ENCODE data around the gene PCGF1. TPM values are rescaled to one million over a fixed set of nuclear protein-coding genes. Genes with fewer than 3 reads are reported as not detected.

PCGF1 gene
- 6.6 TPM for total RNA-seq

DNA sequence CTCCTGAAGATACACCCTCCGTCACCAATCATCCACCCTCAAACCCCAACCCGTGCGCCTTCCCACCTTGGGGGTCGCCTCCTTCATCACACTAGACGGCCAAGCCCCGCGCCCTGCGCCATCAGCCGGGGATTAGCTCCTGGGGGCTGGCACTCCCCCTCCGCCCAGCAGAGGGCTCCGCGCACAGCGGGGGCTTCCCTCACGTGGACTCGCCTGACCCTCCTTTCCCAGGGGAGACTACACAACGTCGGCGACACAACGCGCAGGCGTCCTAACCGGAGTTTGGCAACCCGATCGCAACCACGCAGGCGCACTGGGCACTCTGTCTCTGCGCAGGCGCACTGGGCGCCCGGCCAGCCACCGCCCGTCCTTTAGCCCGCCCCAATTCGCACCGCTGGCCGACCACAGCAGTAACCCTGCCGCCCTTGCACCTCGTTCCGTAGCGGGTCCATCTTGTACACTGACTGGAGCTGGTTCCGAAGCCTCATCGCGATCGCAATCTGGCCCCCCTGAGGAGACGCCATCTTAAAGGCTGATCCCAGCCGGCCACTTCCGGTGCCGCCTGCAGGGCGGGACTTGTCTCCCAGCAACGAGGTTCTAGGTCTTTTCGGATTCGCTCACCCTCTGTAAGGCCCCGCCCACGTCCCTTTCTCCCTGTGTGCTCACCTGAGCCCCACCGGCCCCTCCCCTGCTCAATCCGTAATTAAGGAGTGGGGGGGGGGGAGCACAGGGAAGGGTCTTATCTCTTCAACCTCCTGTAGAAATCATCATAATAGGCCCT is at the start of gene PCGF1:
Gene PCGF1, minus strand, starts transcription at position 551 of the 781 bp plus-strand sequence. Its CDS starts 27 bp downstream, at position 524.

DNA sequence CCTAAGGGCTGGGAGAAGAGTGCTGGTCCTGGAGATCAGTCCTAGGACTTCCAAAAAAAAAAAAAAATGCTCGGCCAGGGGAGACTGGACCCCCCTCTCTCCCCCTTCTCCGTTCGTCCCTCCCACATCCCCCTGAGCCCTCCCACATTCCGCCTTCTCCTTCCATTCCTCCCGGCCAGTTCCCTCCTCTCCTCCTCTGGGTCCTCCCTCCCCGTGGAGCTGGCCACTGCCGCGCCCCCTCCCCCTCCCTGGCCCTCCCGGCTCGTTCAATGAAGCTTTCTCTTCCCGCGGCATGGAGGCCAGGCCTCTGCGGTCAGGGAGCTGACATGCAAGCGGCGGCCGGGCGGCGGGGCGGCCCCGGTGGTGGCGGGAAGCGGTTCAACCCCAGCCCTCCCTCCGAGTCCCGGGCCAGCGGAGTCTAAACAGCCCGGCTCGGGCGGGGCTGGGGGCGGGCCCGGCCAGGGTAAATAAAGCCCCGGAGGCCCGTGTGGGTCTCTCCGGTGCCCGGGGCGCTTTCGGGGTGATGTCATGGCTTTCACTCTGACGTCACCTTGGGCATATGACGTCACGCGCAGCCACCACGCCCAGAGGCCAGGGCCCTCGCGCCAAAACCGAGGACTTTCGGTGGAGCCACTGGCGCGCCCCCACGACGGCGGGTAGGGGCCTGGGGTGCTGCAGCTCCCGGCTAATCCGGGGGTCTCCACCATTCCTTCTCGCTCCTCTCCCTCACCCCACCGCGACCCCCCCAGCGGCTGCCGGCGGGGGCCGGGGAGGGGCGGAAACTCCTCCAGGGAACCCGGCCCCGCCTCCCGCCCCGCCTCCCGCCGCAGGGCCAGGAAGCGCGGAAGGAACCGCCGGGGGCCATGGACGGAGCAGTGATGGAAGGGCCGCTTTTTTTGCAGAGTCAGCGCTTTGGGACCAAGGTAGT is 46.7 kb upstream of the PCGF1 start, which contains the start of the genes DOK1 and LOXL3:
Gene DOK1, plus strand, starts transcription at position 829 of the 928 bp plus-strand sequence. Its CDS starts 35 bp downstream, at position 864.
Gene LOXL3, minus strand, starts transcription at position 51 of the 928 bp plus-strand sequence. CDS start 1,308 bp downstream, outside the sequence.

DNA sequence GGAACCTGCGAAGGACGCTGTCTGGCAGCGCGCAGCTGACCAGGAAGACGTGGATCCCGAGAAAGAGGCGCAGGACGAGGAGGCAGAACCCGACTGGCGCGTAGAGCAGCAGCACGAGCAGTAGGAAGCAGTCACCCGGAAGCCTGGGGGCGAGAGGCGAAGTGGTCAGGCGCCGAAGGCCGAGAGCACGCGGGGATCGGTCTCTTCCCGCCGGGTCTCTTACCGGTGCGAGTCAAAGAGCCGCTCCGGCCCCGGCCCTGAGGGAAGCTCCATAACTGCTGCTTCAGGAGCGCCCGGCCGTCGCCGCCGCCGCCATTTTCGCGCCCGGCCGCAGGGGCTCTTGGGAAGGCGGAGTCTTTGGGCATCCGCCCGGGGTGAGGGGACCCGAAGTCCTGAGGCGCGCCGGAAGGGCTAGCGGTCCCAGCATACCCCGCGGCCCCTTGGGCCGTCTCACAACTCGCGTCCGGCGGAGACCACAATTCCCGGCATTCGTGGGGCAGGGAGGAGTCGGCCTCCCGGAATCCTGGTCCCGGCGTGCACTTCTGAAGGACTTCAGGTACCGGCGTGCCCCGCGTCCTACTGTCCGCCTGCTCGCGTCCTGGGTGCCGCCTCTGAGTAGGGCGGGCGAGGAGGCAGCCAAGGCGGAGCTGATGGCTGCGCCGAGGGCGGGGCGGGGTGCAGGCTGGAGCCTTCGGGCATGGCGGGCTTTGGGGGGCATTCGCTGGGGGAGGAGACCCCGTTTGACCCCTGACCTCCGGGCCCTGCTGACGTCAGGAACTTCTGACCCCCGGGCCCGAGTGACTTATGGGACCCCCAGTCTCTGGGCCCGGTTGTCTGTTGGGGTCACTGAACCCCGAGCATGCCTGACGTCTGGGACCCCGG is 22.1 kb upstream of the PCGF1 start, which contains the start of the genes AUP1 and HTRA2:
Gene AUP1, minus strand, starts transcription at position 350 of the 882 bp plus-strand sequence. Its CDS starts 77 bp downstream, at position 273.
Gene HTRA2, plus strand, starts transcription at position 577 of the 882 bp plus-strand sequence. Its CDS starts 74 bp downstream, at position 651.

DNA sequence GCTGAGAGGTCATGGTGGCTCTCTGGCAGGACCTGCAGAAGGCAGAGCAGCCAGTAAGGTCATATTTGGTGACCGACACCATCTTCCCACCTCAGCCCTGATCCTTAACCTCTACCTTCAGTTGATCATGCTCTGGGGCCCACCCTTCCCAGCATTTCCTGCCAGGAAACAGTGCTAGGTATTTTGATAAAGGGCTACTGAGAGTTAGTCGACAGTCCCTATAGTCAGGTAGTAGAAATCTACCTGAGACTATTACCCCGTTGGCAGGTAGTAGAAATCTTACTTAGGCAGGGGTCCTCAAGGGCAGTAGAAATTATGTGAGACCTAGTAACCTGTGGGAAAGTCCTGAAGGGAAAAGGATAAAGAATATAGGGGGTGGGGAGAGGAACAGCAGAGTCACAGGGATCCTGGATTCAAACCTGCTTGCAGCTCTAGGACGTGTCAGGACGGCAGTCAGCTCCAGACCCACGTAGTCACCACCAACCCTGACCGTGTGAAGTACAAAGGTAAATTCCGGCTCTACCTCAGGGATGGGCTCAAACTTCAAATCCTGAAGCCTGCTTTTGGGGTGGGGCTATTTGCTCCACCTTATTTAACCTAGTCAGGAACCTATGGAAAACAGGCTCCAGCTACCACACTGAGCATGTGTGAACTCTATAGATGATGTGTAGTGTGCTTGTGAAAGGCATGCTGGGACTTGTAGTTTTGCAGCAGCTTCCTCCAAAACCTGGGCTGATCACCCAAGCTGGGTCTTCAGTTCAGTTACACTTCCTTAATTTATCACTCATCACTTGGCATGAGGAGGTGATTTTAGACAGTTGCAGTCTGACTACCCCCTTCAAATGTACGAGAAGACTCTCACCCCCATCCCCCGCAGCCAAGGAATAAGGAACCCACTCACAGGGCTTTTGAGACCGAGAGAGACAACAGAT is 18.5 kb upstream of the PCGF1 start, which contains the start of gene DQX1:
Gene DQX1, minus strand, starts transcription at position 515 of the 932 bp plus-strand sequence. Its CDS starts 502 bp downstream, at position 13.

DNA sequence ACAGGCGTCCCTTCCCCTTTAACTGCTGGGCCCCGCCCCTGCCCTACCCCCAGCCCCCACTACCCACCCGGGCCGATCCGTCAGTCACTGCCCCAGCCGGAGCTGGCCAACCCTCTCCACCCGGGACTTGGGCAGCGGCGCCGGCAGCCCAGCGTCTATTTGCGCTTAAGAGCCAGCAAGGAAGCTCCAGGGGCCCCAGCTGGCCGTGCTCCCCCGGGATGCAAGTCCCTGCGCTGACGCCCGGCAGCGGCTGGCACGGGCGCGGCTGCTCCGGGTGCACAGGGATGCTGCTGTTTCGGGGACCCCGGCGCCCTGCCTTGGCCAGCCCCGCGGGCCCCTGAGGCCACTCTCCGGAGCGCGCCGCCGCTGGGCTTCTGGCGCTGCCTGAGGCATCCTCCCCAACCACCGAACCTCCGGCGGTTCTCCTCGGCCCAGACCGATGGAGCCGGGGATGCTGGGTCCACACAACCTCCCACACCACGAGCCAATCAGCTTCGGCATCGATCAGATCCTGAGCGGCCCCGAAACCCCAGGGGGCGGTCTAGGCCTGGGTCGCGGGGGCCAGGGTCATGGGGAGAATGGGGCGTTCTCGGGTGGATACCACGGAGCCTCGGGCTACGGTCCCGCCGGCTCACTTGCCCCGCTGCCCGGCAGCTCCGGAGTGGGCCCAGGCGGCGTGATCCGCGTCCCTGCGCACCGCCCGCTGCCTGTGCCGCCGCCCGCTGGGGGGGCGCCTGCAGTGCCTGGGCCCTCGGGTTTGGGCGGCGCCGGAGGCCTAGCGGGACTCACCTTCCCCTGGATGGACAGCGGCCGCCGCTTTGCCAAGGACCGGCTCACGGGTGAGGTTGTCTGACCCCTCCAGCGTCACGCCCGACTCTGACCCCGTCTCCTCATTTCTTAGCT is 7.1 kb upstream of the PCGF1 start, which contains the start of gene TLX2:
Gene TLX2, plus strand, starts transcription at position 83 of the 903 bp plus-strand sequence. Its CDS starts 357 bp downstream, at position 440.

DNA sequence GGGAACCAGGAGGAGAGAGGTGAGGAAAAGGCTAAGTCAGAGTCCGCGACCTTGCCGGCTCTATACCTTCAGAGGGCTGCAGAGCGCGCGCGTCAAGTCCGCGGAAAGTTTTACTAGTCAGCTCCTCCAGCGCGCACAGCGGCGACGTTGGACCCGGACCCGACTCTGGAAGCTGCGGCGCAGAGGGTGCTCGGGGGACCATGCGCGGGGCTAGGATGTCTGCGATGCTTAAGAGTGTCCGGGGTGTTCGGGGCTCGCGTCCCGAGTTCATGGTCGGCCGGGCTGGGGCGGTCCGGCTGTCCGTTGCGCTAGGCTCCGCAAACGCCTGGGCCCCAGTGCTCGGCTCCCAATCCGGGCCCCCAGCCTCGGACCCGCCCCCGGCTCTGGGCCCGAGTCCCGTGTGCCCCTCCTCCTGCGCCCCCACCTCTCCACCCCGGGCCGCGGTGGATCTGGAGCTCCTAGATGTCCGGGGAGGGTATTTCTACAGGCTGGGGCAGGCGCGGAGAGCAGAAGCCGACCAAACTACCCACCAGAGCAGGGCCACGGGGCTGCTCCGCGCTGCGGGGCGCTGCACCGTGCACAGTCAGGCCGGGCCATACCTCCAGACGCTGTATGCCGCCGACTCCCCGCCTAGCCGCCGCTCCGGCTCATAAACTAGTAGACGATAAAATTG is 8.1 kb downstream of the PCGF1 start, which contains the start of gene LBX2:
Gene LBX2, minus strand, starts transcription at position 337 of the 673 bp plus-strand sequence. Its CDS starts 66 bp downstream, at position 271.

DNA sequence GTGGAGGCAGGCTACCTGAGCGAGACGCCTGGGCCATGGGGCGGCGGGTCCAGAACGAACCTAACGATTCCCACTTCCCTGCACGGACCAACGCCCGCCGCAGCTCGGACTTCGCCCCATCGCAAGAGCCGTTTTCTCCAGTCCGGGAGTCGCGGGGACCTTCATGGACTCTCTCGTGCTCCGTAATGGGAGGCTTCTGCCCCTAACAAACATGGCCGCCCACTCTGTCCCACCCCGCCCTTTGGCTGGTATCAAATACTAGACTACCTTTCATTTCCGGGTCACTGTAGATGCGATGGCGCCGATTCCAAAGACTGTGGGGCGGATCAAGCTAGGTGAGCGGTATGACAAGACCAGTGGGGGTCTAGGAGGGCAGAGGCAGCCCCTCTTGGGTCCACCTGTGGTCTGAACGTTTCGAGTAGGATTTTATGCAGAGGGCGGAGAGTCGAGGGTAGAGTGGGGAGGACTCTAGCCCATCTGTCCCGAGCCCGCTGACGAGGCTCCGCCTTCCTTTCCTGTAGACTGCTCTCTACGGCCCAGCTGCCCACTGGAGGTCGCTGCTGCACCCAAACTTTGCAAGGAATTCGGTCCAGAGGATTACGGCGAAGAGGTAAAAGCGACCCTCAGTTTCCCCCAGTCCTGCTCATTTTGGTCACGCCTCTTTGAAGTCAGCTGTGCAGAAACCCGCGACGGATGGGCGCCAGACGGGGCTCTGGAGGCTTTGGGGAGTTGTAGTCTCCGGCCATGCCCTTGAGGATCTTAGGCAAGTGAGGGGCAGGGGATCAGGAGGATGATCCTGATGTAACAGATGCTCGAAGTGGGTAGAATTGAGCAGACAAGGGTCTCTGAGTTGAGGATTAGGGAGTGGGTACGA is 24.5 kb downstream of the PCGF1 start, which contains the start of the genes CCDC142 and TTC31:
Gene CCDC142, minus strand, starts transcription at position 198 of the 874 bp plus-strand sequence. Its CDS starts 161 bp downstream, at position 37.
Gene TTC31, plus strand, starts transcription at position 281 of the 874 bp plus-strand sequence. Its CDS starts 15 bp downstream, at position 296.

DNA sequence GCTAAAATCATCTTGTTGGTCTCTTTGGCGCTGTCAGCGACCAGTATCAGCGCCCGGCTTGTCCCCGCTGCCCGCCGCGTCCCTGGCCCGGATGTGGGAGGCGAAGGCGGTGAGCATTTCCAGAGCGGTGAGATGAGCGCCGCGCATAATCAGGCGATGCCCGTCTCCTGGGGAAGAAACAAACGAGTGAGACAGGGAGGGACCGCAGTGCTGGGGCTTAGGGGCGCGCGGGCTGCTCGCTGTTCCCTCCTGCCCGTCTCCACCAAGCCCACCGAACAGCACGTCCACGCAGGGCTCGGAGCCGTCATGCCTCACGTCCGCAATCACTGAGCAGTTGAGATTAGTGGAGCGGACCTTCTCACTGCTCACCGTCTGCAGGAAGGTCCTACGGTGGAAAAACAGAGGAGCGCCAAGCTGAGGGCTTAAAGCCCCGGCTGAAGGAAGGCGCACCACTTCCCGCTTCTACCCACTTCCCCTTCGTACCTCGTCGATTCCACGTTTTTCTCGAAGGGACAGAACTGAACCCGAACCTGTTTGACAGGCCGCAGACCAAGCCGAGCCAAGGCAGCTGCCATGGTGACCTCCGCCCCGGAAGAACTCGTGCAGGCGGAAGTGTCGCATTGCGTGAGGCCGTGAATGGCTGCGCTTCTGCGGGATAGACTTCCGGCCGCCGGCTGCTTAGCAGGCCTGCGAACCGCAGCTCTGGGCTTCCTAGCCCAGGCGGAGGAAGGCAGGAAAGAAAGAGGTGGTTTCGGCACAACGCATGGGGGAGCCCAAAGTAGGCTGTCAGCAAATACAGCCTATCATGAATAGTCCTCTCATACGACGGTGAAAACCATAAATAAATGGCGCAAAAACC is 35.2 kb downstream of the PCGF1 start, which contains the start of gene MRPL53:
Gene MRPL53, minus strand, starts transcription at position 595 of the 859 bp plus-strand sequence. Its CDS starts 20 bp downstream, at position 575.

DNA sequence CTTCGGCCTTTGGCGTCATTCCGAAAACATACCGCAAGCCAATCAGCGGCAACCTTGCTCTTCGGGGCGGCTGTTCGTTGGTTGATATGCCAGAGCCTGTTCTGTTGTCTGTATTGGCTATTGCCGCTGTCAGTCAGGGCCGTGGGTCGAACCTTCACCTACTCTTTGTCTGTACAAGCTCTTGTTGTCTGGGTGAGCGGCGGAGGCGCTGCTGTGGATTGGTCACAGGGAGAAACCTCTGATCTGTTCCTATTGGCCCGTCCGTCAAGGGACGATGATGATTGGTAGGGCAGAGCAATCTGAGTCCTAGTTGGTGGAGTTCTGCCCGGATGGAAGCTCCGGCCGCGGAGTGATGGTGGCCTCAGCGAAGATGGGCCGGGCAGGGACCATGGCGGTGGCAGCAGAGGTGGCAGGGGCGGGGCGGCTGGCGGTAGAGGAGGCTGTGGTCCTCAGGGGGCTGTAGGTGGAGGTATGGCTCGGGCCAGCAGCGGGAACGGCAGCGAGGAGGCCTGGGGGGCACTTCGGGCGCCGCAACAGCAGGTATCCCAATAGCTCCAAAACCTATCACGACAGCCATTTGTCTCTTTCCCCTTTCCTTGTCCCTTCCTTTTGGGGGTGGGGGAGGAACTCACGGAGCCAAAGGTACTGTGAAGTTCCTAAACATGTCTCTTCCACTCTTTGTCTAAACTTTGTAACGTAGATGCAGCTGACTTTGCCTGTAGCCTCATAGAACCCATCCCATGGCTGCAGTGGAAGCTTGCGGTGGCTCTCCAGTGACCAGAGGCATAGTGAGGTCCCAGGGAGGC is 49.2 kb downstream of the PCGF1 start, which contains the start of gene WBP1:
Gene WBP1, plus strand, starts transcription at position 307 of the 806 bp plus-strand sequence. Its CDS starts 165 bp downstream, at position 472.

Other genes with a start within 250 kb of the PCGF1 start
- gene SLC4A5, start 164.3 kb downstream of the PCGF1 start, total RNA-seq, result 13.8 TPM
- gene DCTN1, start 127.4 kb downstream of the PCGF1 start, total RNA-seq, result 142 TPM
- 1.6 TPM for gene C2orf81, start 86.1 kb downstream of the PCGF1 start, total RNA-seq
- gene WDR54, start 86.0 kb downstream of the PCGF1 start, total RNA-seq, result 38.2 TPM
- 5.0 TPM for gene RTKN, start 65.8 kb downstream of the PCGF1 start, total RNA-seq
- gene INO80B, start 52.6 kb downstream of the PCGF1 start, total RNA-seq, result 14.4 TPM
- 25.7 TPM for gene WBP1, start 49.3 kb downstream of the PCGF1 start, total RNA-seq
- 26.9 TPM for gene MOGS, start 42.3 kb downstream of the PCGF1 start, total RNA-seq
- gene MRPL53, start 35.0 kb downstream of the PCGF1 start, total RNA-seq, result 17.8 TPM
- gene CCDC142, start 24.7 kb downstream of the PCGF1 start, total RNA-seq, result 76.4 TPM
- gene TTC31, start 24.6 kb downstream of the PCGF1 start, total RNA-seq, result 23.8 TPM
- not detected for gene LBX2, start 8.1 kb downstream of the PCGF1 start, total RNA-seq
- not detected for gene TLX2, start 6.8 kb upstream of the PCGF1 start, total RNA-seq
- gene DQX1, start 18.5 kb upstream of the PCGF1 start, total RNA-seq, result not detected
- gene AUP1, start 22.0 kb upstream of the PCGF1 start, total RNA-seq, result 51.3 TPM
- 53.2 TPM for gene HTRA2, start 22.2 kb upstream of the PCGF1 start, total RNA-seq
- gene LOXL3, start 46.2 kb upstream of the PCGF1 start, total RNA-seq, result 19.4 TPM
- 3.8 TPM for gene DOK1, start 47.0 kb upstream of the PCGF1 start, total RNA-seq
- not detected for gene M1AP, start 140.6 kb upstream of the PCGF1 start, total RNA-seq
- 20.7 TPM for gene SEMA4F, start 146.6 kb upstream of the PCGF1 start, total RNA-seq